ENCODE data around the gene PROS1.

DNA sequence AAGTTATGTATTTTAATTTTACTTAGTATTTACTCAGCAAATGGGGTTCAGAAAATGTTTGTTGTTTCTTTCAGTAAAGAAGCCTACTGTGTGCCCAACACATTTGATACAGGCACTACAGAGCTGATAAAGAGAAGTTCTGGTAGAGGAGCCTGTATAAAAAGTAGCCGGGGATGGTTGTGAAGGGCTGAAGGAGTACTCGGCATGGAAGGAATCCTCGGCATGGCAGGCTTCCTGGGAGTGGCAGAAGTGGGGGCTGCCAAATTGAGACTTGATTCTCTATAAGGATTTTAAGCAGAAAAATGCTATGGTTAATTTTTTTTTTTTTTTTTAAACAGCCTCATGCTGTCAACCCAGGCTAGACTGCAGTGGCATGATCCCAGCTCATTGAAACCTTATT is 15.5 kb upstream of the PROS1 start:
- TF ChIP-seq POLR2A (IDR thresholded peaks at IDR 0.05) = no peak
- TF ChIP-seq, protein P1, sequence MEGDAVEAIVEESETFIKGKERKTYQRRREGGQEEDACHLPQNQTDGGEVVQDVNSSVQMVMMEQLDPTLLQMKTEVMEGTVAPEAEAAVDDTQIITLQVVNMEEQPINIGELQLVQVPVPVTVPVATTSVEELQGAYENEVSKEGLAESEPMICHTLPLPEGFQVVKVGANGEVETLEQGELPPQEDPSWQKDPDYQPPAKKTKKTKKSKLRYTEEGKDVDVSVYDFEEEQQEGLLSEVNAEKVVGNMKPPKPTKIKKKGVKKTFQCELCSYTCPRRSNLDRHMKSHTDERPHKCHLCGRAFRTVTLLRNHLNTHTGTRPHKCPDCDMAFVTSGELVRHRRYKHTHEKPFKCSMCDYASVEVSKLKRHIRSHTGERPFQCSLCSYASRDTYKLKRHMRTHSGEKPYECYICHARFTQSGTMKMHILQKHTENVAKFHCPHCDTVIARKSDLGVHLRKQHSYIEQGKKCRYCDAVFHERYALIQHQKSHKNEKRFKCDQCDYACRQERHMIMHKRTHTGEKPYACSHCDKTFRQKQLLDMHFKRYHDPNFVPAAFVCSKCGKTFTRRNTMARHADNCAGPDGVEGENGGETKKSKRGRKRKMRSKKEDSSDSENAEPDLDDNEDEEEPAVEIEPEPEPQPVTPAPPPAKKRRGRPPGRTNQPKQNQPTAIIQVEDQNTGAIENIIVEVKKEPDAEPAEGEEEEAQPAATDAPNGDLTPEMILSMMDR (IDR thresholded peaks at IDR 0.05) = no peak
